Measurements from ENCODE around the gene PRDM1.

DNA sequence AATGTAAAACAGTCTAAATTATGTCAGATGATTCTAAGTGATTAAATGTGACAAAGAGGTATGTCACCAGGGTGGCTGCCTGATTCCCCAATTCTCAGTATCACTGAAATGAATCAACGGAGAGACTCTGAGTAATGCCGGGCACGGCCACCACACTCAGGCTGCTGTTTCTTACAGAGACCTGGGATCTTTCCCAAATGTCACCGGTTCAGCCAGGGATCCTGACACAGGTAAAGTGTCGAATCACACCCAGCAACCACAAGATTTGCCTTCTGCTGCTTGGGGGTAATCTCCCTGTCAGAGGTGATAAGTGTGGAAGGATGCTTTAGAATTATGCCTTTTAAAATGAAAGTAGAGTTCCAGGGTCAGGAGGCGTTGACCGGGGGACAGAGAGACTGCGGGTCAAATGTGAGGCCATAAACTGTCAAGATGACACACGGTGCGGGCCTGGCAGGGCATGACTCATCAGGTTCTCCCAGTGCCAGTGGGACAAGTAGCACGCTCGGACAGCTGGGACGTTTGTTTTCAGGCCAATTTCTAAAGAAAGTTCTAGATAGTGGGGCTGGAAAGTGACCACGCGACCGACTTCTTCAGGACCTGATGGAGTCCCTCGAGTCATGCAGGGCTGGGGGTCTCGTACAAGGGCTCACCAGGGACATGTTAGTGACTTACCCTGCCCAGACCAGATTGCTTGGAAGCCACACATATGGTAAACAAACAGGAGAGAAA is 48.9 kb downstream of the PRDM1 start:
- TF ChIP-seq GATA2 (IDR thresholded peaks at IDR 0.05; ENCODE audit: low read depth, low read length) (no peak), GATA3 (IDR thresholded peaks at IDR 0.05; ENCODE audit: low read depth, low read length) (no peak)
